GM08714 (cell line): ENCODE results near the gene MTG2.
"Not testable (repeated sequence)": the region's sequence is repeated elsewhere in the genome, so short reads cannot be mapped to it uniquely, and the experiment has no call there.

ENCODE experiments used
- H3K4me3 ChIP-seq: fragments of 200-500 bp; sonication (Bioruptor generic); 2 replicates; pipeline ENCODE4 v1.5.1; 2014; ENCODE audit warnings: mild to moderate bottlenecking, low read length, inconsistent platforms
- ZNF274 ChIP-seq: IDR thresholded peaks from 2 replicates; pipeline ENCODE4 v1.6.1; 2012; ENCODE audit warnings: mild to moderate bottlenecking, low read depth, low read length

Gene MTG2

GRCh38 chr20:62141397-62142251 is 41.2 kb upstream of the MTG2 start:
- no peak for TF ChIP-seq ZNF274
- peak overlapping the region; percentile 77 for H3K4me3 ChIP-seq

- no peak for TF ChIP-seq ZNF274
- H3K4me3 ChIP-seq = peak overlapping the region; percentile 77
These were observed 40.4 kb upstream of the MTG2 start for GRCh38 chr20:62142252-62143080.

GRCh38 chr20:62143081-62143956 is 39.5 kb upstream of the MTG2 start, which contains the start of the genes PSMA7 and SS18L1:
Gene PSMA7 (minus strand): TSS chr20:62143394. CDS start chr20:62143303, 91 bp downstream.
Gene SS18L1 (plus strand): TSS chr20:62143769. CDS start chr20:62143821, 52 bp downstream.
- TF ChIP-seq ZNF274 = no peak
- H3K4me3 ChIP-seq = peak within 1 kb of the TSS; percentile 77

GRCh38 chr20:62143957-62144825 is 38.6 kb upstream of the MTG2 start:
- peak overlapping the region; percentile 77 for H3K4me3 ChIP-seq
- TF ChIP-seq ZNF274 = no peak

GRCh38 chr20:62145688-62146018 is 37.2 kb upstream of the MTG2 start:
- TF ChIP-seq ZNF274 = no peak
- H3K4me3 ChIP-seq = no peak overlapping the region

GRCh38 chr20:62146019-62146755 is 36.6 kb upstream of the MTG2 start:
- no peak for TF ChIP-seq ZNF274
- no peak overlapping the region for H3K4me3 ChIP-seq

- TF ChIP-seq ZNF274 = no peak
These were observed 35.7 kb upstream of the MTG2 start for GRCh38 chr20:62147125-62147524.

GRCh38 chr20:62147528-62147927 is 35.3 kb upstream of the MTG2 start:
- H3K4me3 ChIP-seq = no peak overlapping the region
- TF ChIP-seq ZNF274 = no peak

More at GRCh38 chr20:62147125-62147524, 35.7 kb upstream of the MTG2 start:
- no peak overlapping the region for H3K4me3 ChIP-seq

GRCh38 chr20:62148383-62148782 is 34.4 kb upstream of the MTG2 start:
- H3K4me3 ChIP-seq = not testable (repeated sequence)

GRCh38 chr20:62148908-62149314 is 33.9 kb upstream of the MTG2 start:
- TF ChIP-seq ZNF274 = no peak
- no peak overlapping the region for H3K4me3 ChIP-seq

- TF ChIP-seq ZNF274 = no peak
- no peak overlapping the region for H3K4me3 ChIP-seq
These were observed 33.1 kb upstream of the MTG2 start for GRCh38 chr20:62149532-62150309.

GRCh38 chr20:62150310-62150575 is 32.6 kb upstream of the MTG2 start:
- H3K4me3 ChIP-seq = no peak overlapping the region
- TF ChIP-seq ZNF274 = no peak
